A549 (cell line): Measurements from ENCODE around the gene AKAP6. TPM values are rescaled to one million over a fixed set of nuclear protein-coding genes. Genes with fewer than 3 reads are reported as not detected.

Experiments
- ATAC-seq, 2 experiments: fragments of 200-7000 bp in 1 of 2; fragments of >200 bp in 1 of 2; cut with Nextera tagmentation in 1 of 2; cut with Tn5 transposase in 1 of 2; 3 replicates each; pipeline versions ENCODE4 v1.8.0 to v1.9.1; 2018 to 2020; ENCODE audit warnings: mild to moderate bottlenecking in 1 of 2, moderate library complexity in 1 of 2
- CTCF ChIA-PET: fragments of 300-600 bp; sonication (Branson Sonifier 250); formaldehyde crosslinking; extraction: SDS; loops from one replicate; lab custom pipeline; 2021; ENCODE audit warnings: antibody characterized with exemption, inconsistent platforms; lab: Yijun Ruan, JAX
- POLR2A ChIA-PET: fragments of 350-600 bp; formaldehyde crosslinking; extraction: SDS; loops from one replicate; lab custom pipeline; 2021; ENCODE audit warnings: antibody characterized with exemption, inconsistent platforms; lab: Yijun Ruan, JAX
- DNase-seq, 2 experiments: peaks; one replicate each; pipeline versions ENCODE4 v3.0.0 to v3.0.0-alpha.2; 2011 to 2016; ENCODE audit warnings: low read depth in 1 of 2, low spot score in 1 of 2
- FAIRE-seq: peaks from 2 replicates; lab custom pipeline; 2011; peaks lifted over from hg19 to GRCh38; lab: Jason Lieb, UNC
- H3K27ac ChIP-seq, 2 experiments: fragments of >200 bp; sonication (Bioruptor Twin); formaldehyde crosslinking; 3 replicates each; pipeline ENCODE4 v1.5.1; 2016 to 2017
- H3K4me1 ChIP-seq: fragments of >200 bp; sonication (Bioruptor Twin); formaldehyde crosslinking; 3 replicates; pipeline ENCODE4 v1.6.1; 2016
- H3K4me2 ChIP-seq: fragments of >200 bp; sonication (Bioruptor Twin); formaldehyde crosslinking; 3 replicates; pipeline ENCODE4 v1.6.1; 2016
- H3K4me3 ChIP-seq: fragments of >200 bp; sonication (Bioruptor Twin); formaldehyde crosslinking; 3 replicates; pipeline ENCODE4 v1.5.1; 2016
- H3K9me3 ChIP-seq: fragments of >200 bp; sonication (Bioruptor Twin); formaldehyde crosslinking; 3 replicates; pipeline ENCODE4 v1.6.1; 2016
- ATOH8 ChIP-seq: fragments of 250-450 bp; sonication (Bioruptor Pico); IDR thresholded peaks from 2 replicates; pipeline ENCODE4 v1.5.0; 2020; ENCODE audit warnings: low read depth, mild to moderate bottlenecking, moderate library complexity
- CTCF ChIP-seq: fragments of >200 bp; sonication (Bioruptor Twin); formaldehyde crosslinking; IDR thresholded peaks from 3 replicates; pipeline ENCODE4 v1.5.1; 2016
- E2F6 ChIP-seq: IDR thresholded peaks from 2 replicates; pipeline ENCODE4 v1.6.1; 2012; ENCODE audit warnings: low read depth, borderline replicate concordance
- HDAC2 ChIP-seq: fragments of 200-600 bp; sonication (generic); IDR thresholded peaks from 2 replicates; pipeline ENCODE4 v1.6.1; 2016
- HES2 ChIP-seq: fragments of >200 bp; sonication (Bioruptor Twin); formaldehyde crosslinking; IDR thresholded peaks from 2 replicates; pipeline ENCODE4 v1.6.1; 2016
- KDM1A ChIP-seq: fragments of 200-600 bp; sonication (generic); IDR thresholded peaks from 2 replicates; pipeline ENCODE4 v1.6.1; 2016; ENCODE audit warnings: low read depth, mild to moderate bottlenecking
- MAFK ChIP-seq: fragments of 450-650 bp; IDR thresholded peaks from 2 replicates; pipeline ENCODE4 v1.6.1; 2014; ENCODE audit not compliant: partially characterized antibody
- POLR2A ChIP-seq: IDR thresholded peaks from 2 replicates; pipeline ENCODE4 v1.6.1; 2012; ENCODE audit warnings: mild to moderate bottlenecking, low read length
- REST ChIP-seq: fragments of 200-600 bp; sonication (generic); IDR thresholded peaks from 2 replicates; pipeline ENCODE4 v1.6.1; 2016; ENCODE audit warnings: antibody characterized with exemption, mild to moderate bottlenecking, moderate library complexity
- RFX5 ChIP-seq: fragments of 450-650 bp; IDR thresholded peaks from 2 replicates; pipeline ENCODE4 v1.7.1; 2014; ENCODE audit warnings: antibody characterized with exemption, mild to moderate bottlenecking, moderate library complexity
- TFCP2L1 ChIP-seq: fragments of 250-450 bp; sonication (Bioruptor Pico); IDR thresholded peaks from 2 replicates; pipeline ENCODE4 v1.5.0; 2021; ENCODE audit warnings: mild to moderate bottlenecking
- USF2 ChIP-seq: fragments of 450-650 bp; IDR thresholded peaks from 2 replicates; pipeline ENCODE4 v1.6.1; 2014; ENCODE audit warnings: antibody characterized with exemption
- ZFP36 ChIP-seq: fragments of 450-650 bp; IDR thresholded peaks from 2 replicates; pipeline ENCODE4 v1.6.1; 2014; ENCODE audit warnings: borderline replicate concordance; ENCODE audit not compliant: partially characterized antibody
- WGBS: methylation state at CpG from one replicate; pipeline ENCODE4 v1.1.6; 2017; ENCODE audit errors: missing lambda C conversion rate; 5-methylcytosine and 5-hydroxymethylcytosine counted together
- polyA plus RNA-seq, 4 experiments: library from polyadenylated mRNA; depleted of rRNA in 3 of 4; stranded (reverse); fragments of >200 nt; fragmentation: RNase III in 1 of 4; extraction: RNeasy Plus Mini Kit Qiagen cat#74134 plus additional on column Dnase treatment in 1 of 4; gene quantifications; 2 replicates in 3 of 4; 3 replicates in 1 of 4; pipeline ENCODE4 v1.2.3, GENCODE V29; 2011 to 2017

The AKAP6 gene
- polyA plus RNA-seq, 2 of the 4 experiments (the other 2 are of a cell fraction) = 0.27 to 1.9 TPM

GRCh38 chr14:32571551-32571950 is 242.5 kb downstream of the AKAP6 start (continued):
- no peak for TF ChIP-seq ATOH8
- TF ChIP-seq TFCP2L1 (CRISPR knock-in tag) = no peak

- FAIRE-seq = no peak
- H3K4me1 ChIP-seq = no peaks in the 10 kb centered on the region
- no peak overlapping the region for H3K27ac ChIP-seq
- H3K4me2 ChIP-seq = no peak overlapping the region
- TF ChIP-seq HDAC2 (no peak), USF2 (no peak), RFX5 (no peak), HES2 (no peak), POLR2A (no peak), ZFP36 (no peak)
- no peak overlapping the region for H3K4me3 ChIP-seq
- no peaks in the 10 kb centered on the region for H3K9me3 ChIP-seq
- DNase-seq = no peak
- CTCF ChIA-PET = interaction anchor here (1.1 kb wide), 1 partner anchor 12 kb away, joined by 3 read pairs; no protein-coding TSS in a partner anchor
- no peak for ATAC-seq
- 44% methylated on average over 7 of the region's 7 CpGs for WGBS
- POLR2A ChIA-PET = no interaction called here
These were observed 243.1 kb downstream of the AKAP6 start for GRCh38 chr14:32571995-32572866.

- Histone ChIP-seq H3K9me3 (no peaks in the 10 kb centered on the region), H3K4me3 (no peak overlapping the region), H3K27ac (no peak overlapping the region), H3K4me2 (no peak overlapping the region), H3K4me1 (no peaks in the 10 kb centered on the region)
- ChIA-PET POLR2A (no interaction called here), CTCF (interaction anchor here (1.1 kb wide), 1 partner anchor 13 kb away, joined by 3 read pairs; no protein-coding TSS in a partner anchor)
- ATAC-seq = no peak
- no peak for DNase-seq
- FAIRE-seq = no peak
- TF ChIP-seq REST = no peak
- TF ChIP-seq MAFK = no peak
- no peak for TF ChIP-seq E2F6
- TF ChIP-seq CTCF = no peak
- no peak for TF ChIP-seq KDM1A
These were observed 243.7 kb downstream of the AKAP6 start for GRCh38 chr14:32572867-32573150.
